ENCODE measurements around the gene MRPS6. TPM values are rescaled to one million over a fixed set of nuclear protein-coding genes. Genes with fewer than 3 reads are reported as not detected.

Gene MRPS6
- total and polyA plus RNA-seq, 2 of the 13 experiments (the other 11 are each of a cell fraction or from before 2014, with no cell fraction given), result 14.2 to 26.9 TPM

GRCh38 chr21:34073032-34073748, at the start of gene MRPS6, which contains the start of gene SLC5A3 (continued):
- TF ChIP-seq, protein P1, sequence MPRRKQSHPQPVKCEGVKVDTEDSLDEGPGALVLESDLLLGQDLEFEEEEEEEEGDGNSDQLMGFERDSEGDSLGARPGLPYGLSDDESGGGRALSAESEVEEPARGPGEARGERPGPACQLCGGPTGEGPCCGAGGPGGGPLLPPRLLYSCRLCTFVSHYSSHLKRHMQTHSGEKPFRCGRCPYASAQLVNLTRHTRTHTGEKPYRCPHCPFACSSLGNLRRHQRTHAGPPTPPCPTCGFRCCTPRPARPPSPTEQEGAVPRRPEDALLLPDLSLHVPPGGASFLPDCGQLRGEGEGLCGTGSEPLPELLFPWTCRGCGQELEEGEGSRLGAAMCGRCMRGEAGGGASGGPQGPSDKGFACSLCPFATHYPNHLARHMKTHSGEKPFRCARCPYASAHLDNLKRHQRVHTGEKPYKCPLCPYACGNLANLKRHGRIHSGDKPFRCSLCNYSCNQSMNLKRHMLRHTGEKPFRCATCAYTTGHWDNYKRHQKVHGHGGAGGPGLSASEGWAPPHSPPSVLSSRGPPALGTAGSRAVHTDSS (CRISPR knock-in tag; conservative IDR thresholded peaks at IDR 0.05), result no peak
- TF ChIP-seq ZNF160 (CRISPR knock-in tag; IDR thresholded peaks at IDR 0.05) (no peak), SALL2 (CRISPR knock-in tag; IDR thresholded peaks at IDR 0.05) (peak; percentile 17; the same call in 1 of the 2 replicates), MED8 (CRISPR knock-in tag; IDR thresholded peaks at IDR 0.05; ENCODE audit: insufficient replicate concordance) (no peak), CHD4 (IDR thresholded peaks at IDR 0.05; ENCODE audit: borderline replicate concordance, low read length) (no peak), ZNF484 (CRISPR knock-in tag; IDR thresholded peaks at IDR 0.05; ENCODE audit: borderline replicate concordance, low read depth) (no peak), THAP7 (CRISPR knock-in tag; IDR thresholded peaks at IDR 0.05) (no peak), ZNF552 (CRISPR knock-in tag; IDR thresholded peaks at IDR 0.05; ENCODE audit: borderline replicate concordance) (no peak), SIX1 (CRISPR knock-in tag; IDR thresholded peaks at IDR 0.05; ENCODE audit: borderline replicate concordance) (no peak), ZNF704 (CRISPR knock-in tag; IDR thresholded peaks at IDR 0.05; ENCODE audit: borderline replicate concordance) (no peak), PREB (CRISPR knock-in tag; IDR thresholded peaks at IDR 0.05) (no peak), ZMAT5 (CRISPR knock-in tag; IDR thresholded peaks at IDR 0.05; ENCODE audit: borderline replicate concordance, low read depth) (no peak), MBD4 (IDR thresholded peaks at IDR 0.05; ENCODE audit: borderline replicate concordance, low read length) (no peak), ZFP36L2 (CRISPR knock-in tag; IDR thresholded peaks at IDR 0.05) (no peak), SMARCC2 (IDR thresholded peaks at IDR 0.05) (no peak), ZFAT (CRISPR knock-in tag; conservative IDR thresholded peaks at IDR 0.05) (no peak), PAF1 (CRISPR knock-in tag; IDR thresholded peaks at IDR 0.05) (no peak), ARNT2 (CRISPR knock-in tag; IDR thresholded peaks at IDR 0.05; ENCODE audit: low read depth) (peak; percentile 65; the same call in 1 of the 2 replicates), HOXA7 (CRISPR knock-in tag; IDR thresholded peaks at IDR 0.05) (no peak), TOE1 (CRISPR knock-in tag; IDR thresholded peaks at IDR 0.05) (no peak)
- TF ChIP-seq, protein P2, sequence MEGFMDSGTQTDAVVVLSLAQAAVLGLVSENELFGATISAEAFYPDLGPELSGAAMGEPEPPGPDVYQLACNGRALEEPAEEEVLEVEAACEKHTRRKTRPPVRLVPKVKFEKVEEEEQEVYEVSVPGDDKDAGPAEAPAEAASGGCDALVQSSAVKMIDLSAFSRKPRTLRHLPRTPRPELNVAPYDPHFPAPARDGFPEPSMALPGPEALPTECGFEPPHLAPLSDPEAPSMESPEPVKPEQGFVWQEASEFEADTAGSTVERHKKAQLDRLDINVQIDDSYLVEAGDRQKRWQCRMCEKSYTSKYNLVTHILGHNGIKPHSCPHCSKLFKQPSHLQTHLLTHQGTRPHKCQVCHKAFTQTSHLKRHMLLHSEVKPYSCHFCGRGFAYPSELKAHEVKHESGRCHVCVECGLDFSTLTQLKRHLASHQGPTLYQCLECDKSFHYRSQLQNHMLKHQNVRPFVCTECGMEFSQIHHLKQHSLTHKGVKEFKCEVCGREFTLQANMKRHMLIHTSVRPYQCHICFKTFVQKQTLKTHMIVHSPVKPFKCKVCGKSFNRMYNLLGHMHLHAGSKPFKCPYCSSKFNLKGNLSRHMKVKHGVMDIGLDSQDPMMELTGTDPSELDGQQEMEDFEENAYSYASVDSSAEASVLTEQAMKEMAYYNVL (CRISPR knock-in tag; IDR thresholded peaks at IDR 0.05; ENCODE audit: borderline replicate concordance), result no peak

Data from HepG2 (cell line).